ENCODE results near the gene INPP5D. TPM values are rescaled to one million over a fixed set of nuclear protein-coding genes. Genes with fewer than 3 reads are reported as not detected.

The INPP5D gene
- total and polyA plus RNA-seq, 2 donors (not counting 1 experiment from before 2014, with no cell fraction given), result 152 to 444 TPM

- POLR2A ChIA-PET, result no interaction called here
- Mint-ChIP-seq H3K27ac (peak overlapping the region; percentile 41), H3K27me3 (no peaks in the 10 kb centered on the region), H3K4me1 (peaks cover 28% of the 10 kb centered on the region), H3K9me3 (ENCODE audit: insufficient read depth) (no peaks in the 10 kb centered on the region), H3K4me3 (peak overlapping the region; percentile 70)
- Histone ChIP-seq H3K79me2 (ENCODE audit: control insufficient read depth, insufficient read depth, low read length) (peaks cover 6% of the 10 kb centered on the region), H3K9ac (ENCODE audit: low read length) (no peak overlapping the region), H3K36me3 (replicated peaks in 1 of 2; ENCODE audit: control extremely low read depth in 1 of 2, control insufficient read depth in 1 of 2, extremely low read depth in 1 of 2, insufficient read depth in 2 of 2, low read length in 1 of 2) (no peaks in the 10 kb centered on the region), H3K4me3 (ENCODE audit: control extremely low read depth in 1 of 5, extremely low read depth in 1 of 5, insufficient read depth in 1 of 5, low read depth in 2 of 5, low read length in 4 of 5) (no peak overlapping the region), H3K4me1 (ENCODE audit: control insufficient read depth in 2 of 2, insufficient read depth in 2 of 2, low read length in 2 of 2) (peaks cover 28 to 35% of the 10 kb centered on the region in 2 donors), H4K20me1 (ENCODE audit: control insufficient read depth, insufficient read depth, low read length, poor library complexity, severe bottlenecking) (no peaks in the 10 kb centered on the region), H3K9me3 (ENCODE audit: control extremely low read depth in 1 of 3, control insufficient read depth in 2 of 3, insufficient read depth in 1 of 3, low read length in 2 of 3) (peaks cover 0 to under 1% (median 0%) of the 10 kb centered on the region in 3 donors), H2AFZ (ENCODE audit: insufficient read depth, low read depth, low read length, poor library complexity, severe bottlenecking) (no peak overlapping the region), H3K27me3 (replicated peaks in 1 of 4; ENCODE audit: control extremely low read depth in 1 of 4, control insufficient read depth in 3 of 4, insufficient read depth in 4 of 4, low read length in 3 of 4) (no peaks in the 10 kb centered on the region), H3K27ac (ENCODE audit: low read length in 2 of 2) (no peak overlapping the region), H3K4me2 (replicated peaks; ENCODE audit: low read depth, low read length, poor library complexity, severe bottlenecking) (peak overlapping the region; percentile 40)
- DNase-seq, result peak; percentile 42
- ATAC-seq (ENCODE audit: low read depth), result peak; percentile 55
- TF ChIP-seq EZH2 (IDR thresholded peaks at IDR 0.05; ENCODE audit: borderline replicate concordance, insufficient read depth, low read depth, low read length, poor library complexity, severe bottlenecking), result no peak
- TF ChIP-seq CTCF (IDR thresholded peaks at IDR 0.05), result no peak
- WGBS (ENCODE audit: insufficient coverage), result 93% methylated on average over 7 of the region's 14 CpGs
- CTCF ChIA-PET, result interaction anchor here (0.7 to 2.5 kb wide), 4 partner anchors 18 to 484 kb away, joined by 3 to 10 read pairs (median 4); no protein-coding TSS in a partner anchor
- intact Hi-C loops (cut with micrococcal nuclease), result no loop called here
Observed at GRCh38 chr2:233242231-233242927, 182.2 kb downstream of the INPP5D start.

GRCh38 chr2:233243348-233243747 lies 183.2 kb downstream of the INPP5D start:
- TF ChIP-seq CTCF (IDR thresholded peaks at IDR 0.05), result no peak
- TF ChIP-seq EZH2 (IDR thresholded peaks at IDR 0.05; ENCODE audit: borderline replicate concordance, insufficient read depth, low read depth, low read length, poor library complexity, severe bottlenecking), result no peak
- Mint-ChIP-seq H3K27me3 (no peaks in the 10 kb centered on the region), H3K4me3 (no peak overlapping the region), H3K9me3 (ENCODE audit: insufficient read depth) (no peaks in the 10 kb centered on the region), H3K4me1 (peaks cover 32% of the 10 kb centered on the region), H3K27ac (no peak overlapping the region)
- CTCF ChIA-PET, result interaction anchor here (1.1 to 2.5 kb wide), 3 partner anchors 19 to 189 kb away, joined by 3 to 10 read pairs (median 3); no protein-coding TSS in a partner anchor
- H3K4me2 ChIP-seq (replicated peaks; ENCODE audit: low read depth, low read length, poor library complexity, severe bottlenecking), result no peak overlapping the region
- intact Hi-C loops (cut with micrococcal nuclease), result no loop called here
- H2AFZ ChIP-seq (ENCODE audit: insufficient read depth, low read depth, low read length, poor library complexity, severe bottlenecking), result no peak overlapping the region
- no peak overlapping the region for H3K9ac ChIP-seq (ENCODE audit: low read length)
- no peak overlapping the region for H3K27ac ChIP-seq (ENCODE audit: low read length in 2 of 2)
- 100% methylated on average over 4 of the region's 4 CpGs for WGBS (ENCODE audit: insufficient coverage)
- H3K79me2 ChIP-seq (ENCODE audit: control insufficient read depth, insufficient read depth, low read length), result peaks cover 6% of the 10 kb centered on the region
- peaks cover 28 to 35% of the 10 kb centered on the region in 2 donors for H3K4me1 ChIP-seq (ENCODE audit: control insufficient read depth in 2 of 2, insufficient read depth in 2 of 2, low read length in 2 of 2)
- no peaks in the 10 kb centered on the region for H3K27me3 ChIP-seq (replicated peaks in 1 of 4; ENCODE audit: control extremely low read depth in 1 of 4, control insufficient read depth in 3 of 4, insufficient read depth in 4 of 4, low read length in 3 of 4)
- H3K9me3 ChIP-seq (ENCODE audit: control extremely low read depth in 1 of 3, control insufficient read depth in 2 of 3, insufficient read depth in 1 of 3, low read length in 2 of 3), result no peaks in the 10 kb centered on the region
- ATAC-seq (ENCODE audit: low read depth) (no peak), DNase-seq (no peak)
- H4K20me1 ChIP-seq (ENCODE audit: control insufficient read depth, insufficient read depth, low read length, poor library complexity, severe bottlenecking), result no peaks in the 10 kb centered on the region
- POLR2A ChIA-PET, result interaction anchor here (0.6 kb wide), 1 partner anchor 183 kb away, joined by 6 read pairs; no protein-coding TSS in a partner anchor
- no peak overlapping the region for H3K4me3 ChIP-seq (ENCODE audit: control extremely low read depth in 1 of 5, extremely low read depth in 1 of 5, insufficient read depth in 1 of 5, low read depth in 2 of 5, low read length in 4 of 5)
- no peaks in the 10 kb centered on the region for H3K36me3 ChIP-seq (replicated peaks in 1 of 2; ENCODE audit: control extremely low read depth in 1 of 2, control insufficient read depth in 1 of 2, extremely low read depth in 1 of 2, insufficient read depth in 2 of 2, low read length in 1 of 2)
